ENCODE data around the gene NSG1. TPM values are rescaled to one million over a fixed set of nuclear protein-coding genes. Genes with fewer than 3 reads are reported as not detected.

NSG1 gene
- polyA plus RNA-seq, 1 of the 3 experiments (the other 2 are of a cell fraction) = 11.4 TPM

DNA sequence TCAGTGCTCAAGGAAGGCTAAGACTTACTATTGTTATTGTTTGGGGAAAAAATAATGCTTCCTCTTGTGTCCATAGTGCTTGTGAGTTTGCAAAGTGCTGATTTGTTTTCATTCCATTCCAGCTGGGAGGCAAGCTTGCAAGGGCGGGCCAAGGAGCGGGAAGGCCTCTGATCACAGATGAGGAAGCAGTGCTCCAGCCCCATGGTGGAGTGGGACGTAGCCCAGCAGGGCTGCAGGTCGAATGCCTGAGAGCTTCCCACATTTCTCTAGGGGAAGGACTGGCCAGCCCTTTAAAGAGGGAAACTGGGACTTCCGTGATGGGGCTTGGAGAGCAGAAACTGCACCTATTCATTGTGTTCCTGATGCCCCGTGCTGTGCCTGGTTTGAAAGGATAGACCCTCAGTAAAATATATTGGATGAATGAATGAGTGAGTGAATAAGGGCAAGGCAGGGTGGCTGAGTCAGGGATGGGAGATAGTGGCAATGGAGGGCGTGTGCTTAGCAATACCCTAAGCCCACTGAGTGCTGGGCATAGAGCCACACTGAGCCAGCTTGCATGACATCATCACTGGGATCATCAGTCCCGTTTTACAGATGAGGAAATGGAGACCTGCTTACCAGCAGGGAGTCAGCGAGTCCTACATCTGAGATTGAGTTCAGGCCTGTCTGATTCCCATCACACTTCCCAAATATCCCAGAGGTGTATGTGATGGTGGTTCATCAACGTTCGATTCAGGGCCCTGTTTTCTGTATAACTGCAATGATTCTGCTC, 17.9 kb upstream of the NSG1 start (continued):
- TF ChIP-seq, protein P1, sequence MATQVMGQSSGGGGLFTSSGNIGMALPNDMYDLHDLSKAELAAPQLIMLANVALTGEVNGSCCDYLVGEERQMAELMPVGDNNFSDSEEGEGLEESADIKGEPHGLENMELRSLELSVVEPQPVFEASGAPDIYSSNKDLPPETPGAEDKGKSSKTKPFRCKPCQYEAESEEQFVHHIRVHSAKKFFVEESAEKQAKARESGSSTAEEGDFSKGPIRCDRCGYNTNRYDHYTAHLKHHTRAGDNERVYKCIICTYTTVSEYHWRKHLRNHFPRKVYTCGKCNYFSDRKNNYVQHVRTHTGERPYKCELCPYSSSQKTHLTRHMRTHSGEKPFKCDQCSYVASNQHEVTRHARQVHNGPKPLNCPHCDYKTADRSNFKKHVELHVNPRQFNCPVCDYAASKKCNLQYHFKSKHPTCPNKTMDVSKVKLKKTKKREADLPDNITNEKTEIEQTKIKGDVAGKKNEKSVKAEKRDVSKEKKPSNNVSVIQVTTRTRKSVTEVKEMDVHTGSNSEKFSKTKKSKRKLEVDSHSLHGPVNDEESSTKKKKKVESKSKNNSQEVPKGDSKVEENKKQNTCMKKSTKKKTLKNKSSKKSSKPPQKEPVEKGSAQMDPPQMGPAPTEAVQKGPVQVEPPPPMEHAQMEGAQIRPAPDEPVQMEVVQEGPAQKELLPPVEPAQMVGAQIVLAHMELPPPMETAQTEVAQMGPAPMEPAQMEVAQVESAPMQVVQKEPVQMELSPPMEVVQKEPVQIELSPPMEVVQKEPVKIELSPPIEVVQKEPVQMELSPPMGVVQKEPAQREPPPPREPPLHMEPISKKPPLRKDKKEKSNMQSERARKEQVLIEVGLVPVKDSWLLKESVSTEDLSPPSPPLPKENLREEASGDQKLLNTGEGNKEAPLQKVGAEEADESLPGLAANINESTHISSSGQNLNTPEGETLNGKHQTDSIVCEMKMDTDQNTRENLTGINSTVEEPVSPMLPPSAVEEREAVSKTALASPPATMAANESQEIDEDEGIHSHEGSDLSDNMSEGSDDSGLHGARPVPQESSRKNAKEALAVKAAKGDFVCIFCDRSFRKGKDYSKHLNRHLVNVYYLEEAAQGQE (IDR thresholded peaks at IDR 0.05; ENCODE audit: low read depth, low read length) = no peak

DNA sequence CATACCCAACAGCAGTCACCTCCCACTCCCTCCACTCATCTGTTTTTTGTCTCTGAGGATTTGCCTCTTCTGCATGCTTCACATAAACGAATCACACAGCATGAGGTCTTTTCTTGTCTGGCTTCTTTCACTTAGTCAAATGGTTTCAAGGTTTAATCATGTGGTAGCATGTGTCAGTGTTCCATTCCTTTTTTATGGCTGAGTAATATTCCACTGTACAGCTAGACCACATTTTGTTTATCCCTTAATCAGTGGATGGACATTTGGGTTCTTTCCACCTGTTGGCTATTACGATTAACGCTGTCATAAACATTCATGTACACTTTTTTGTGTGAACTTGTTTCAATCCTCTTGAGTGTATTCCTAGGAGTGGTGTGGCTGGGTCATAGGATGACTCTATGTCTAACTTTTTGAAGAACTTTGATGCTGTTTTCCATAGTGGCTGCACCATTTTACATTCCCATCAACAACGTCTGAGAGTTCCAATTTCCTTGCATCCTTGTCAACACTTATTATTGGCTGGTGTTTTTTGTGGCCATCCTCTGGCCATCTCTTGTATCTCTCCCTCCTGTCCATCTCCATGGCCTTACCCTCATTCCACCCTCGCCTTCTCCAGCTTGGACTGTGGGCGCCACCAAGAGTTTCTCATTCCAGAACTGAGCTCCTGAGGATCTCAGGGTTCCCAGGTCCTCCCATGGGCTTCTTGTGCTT, 12.4 kb upstream of the NSG1 start:
- WGBS (ENCODE audit: low lambda C conversion rate) = 53% methylated on average over 6 of the region's 6 CpGs
- 0 out of 2 replicates have a peak, but pooled peaks cover 7% of the 10 kb centered on the region for H3K27me3 ChIP-seq (ENCODE audit: insufficient read depth)

DNA sequence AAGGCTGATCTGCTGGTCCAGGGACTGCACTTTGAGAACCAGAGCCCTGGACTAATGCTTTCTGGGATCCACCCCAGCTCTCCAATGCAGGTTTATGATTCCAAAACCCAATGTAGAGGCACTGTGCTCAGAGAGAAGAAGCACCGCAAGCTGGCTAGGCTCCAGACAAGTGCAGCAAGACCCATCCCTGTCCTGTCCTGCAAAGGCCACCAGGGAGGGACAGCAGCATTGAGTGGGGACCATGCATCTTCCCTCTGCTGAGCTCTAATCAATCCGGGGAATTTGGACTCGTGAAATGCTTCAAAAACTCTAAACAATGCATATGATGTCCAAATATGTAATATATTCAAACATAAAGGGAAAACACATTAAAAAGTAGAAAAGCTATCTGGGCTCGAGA, 10.8 kb upstream of the NSG1 start:
- TF ChIP-seq FOXM1 (IDR thresholded peaks at IDR 0.05; ENCODE audit: low read depth) (no peak), RXRA (IDR thresholded peaks at IDR 0.05; ENCODE audit: borderline replicate concordance, low read depth) (no peak), RFX5 (IDR thresholded peaks at IDR 0.05; ENCODE audit: low read length) (no peak), NRF1 (IDR thresholded peaks at IDR 0.05; ENCODE audit: low read depth, low read length) (no peak), SIN3A (IDR thresholded peaks at IDR 0.05; ENCODE audit: borderline replicate concordance, low read depth, low read length) (no peak), RCOR1 (IDR thresholded peaks at IDR 0.05; ENCODE audit: low read length) (no peak), FOSL2 (IDR thresholded peaks at IDR 0.05; ENCODE audit: borderline replicate concordance, low read depth) (no peak), CHD2 (IDR thresholded peaks at IDR 0.05; ENCODE audit: low read length, partially characterized antibody) (no peak), GATA2 (CRISPR knock-in tag; IDR thresholded peaks at IDR 0.05) (no peak)
- TF ChIP-seq, protein P2, sequence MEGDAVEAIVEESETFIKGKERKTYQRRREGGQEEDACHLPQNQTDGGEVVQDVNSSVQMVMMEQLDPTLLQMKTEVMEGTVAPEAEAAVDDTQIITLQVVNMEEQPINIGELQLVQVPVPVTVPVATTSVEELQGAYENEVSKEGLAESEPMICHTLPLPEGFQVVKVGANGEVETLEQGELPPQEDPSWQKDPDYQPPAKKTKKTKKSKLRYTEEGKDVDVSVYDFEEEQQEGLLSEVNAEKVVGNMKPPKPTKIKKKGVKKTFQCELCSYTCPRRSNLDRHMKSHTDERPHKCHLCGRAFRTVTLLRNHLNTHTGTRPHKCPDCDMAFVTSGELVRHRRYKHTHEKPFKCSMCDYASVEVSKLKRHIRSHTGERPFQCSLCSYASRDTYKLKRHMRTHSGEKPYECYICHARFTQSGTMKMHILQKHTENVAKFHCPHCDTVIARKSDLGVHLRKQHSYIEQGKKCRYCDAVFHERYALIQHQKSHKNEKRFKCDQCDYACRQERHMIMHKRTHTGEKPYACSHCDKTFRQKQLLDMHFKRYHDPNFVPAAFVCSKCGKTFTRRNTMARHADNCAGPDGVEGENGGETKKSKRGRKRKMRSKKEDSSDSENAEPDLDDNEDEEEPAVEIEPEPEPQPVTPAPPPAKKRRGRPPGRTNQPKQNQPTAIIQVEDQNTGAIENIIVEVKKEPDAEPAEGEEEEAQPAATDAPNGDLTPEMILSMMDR (IDR thresholded peaks at IDR 0.05) = no peak
- WGBS (ENCODE audit: low lambda C conversion rate) = 50% methylated on average over 4 of the region's 4 CpGs

More for the DNA sequence above, 12.4 kb upstream of the NSG1 start:
- Histone ChIP-seq H3K4me1 (ENCODE audit: control insufficient read depth in 1 of 2, insufficient read depth in 2 of 2, low read depth in 1 of 2, low read length in 1 of 2) (no peaks in the 10 kb centered on the region; a peak in 1 of 4 replicates), H3K27ac (ENCODE audit: low read depth in 2 of 2, low read length in 1 of 2) (no peak overlapping the region), H3K9ac (no peak overlapping the region), H3K9me3 (no peaks in the 10 kb centered on the region), H2AFZ (ENCODE audit: low read depth) (no peak overlapping the region), H3K4me3 (ENCODE audit: low read depth in 2 of 2, low read length in 1 of 2) (no peak overlapping the region), H3K36me3 (replicated peaks in 1 of 2; ENCODE audit: control insufficient read depth in 1 of 2, insufficient read depth in 2 of 2, low read length in 1 of 2) (no peaks in the 10 kb centered on the region), H3K4me2 (no peak overlapping the region), H3K79me2 (ENCODE audit: insufficient read depth) (no peaks in the 10 kb centered on the region), H4K20me1 (ENCODE audit: insufficient read depth) (no peaks in the 10 kb centered on the region), H3F3A (replicated peaks; ENCODE audit: insufficient read depth) (no peaks in the 10 kb centered on the region), H3K9me2 (no peaks in the 10 kb centered on the region)
- no peak for DNase-seq
- ChIA-PET CTCF (interaction anchor here (1.1 to 1.5 kb wide), 2 partner anchors 10 to 53 kb away, joined by 3 to 4 read pairs; no protein-coding TSS in a partner anchor), POLR2A (no interaction called here)
- no peak for TF ChIP-seq CHD2 (IDR thresholded peaks at IDR 0.05; ENCODE audit: low read length, partially characterized antibody)
- no peak for TF ChIP-seq FOXM1 (IDR thresholded peaks at IDR 0.05; ENCODE audit: low read depth)

More for the DNA sequence above, 10.8 kb upstream of the NSG1 start:
- no peaks in the 10 kb centered on the region; a peak in 1 of 4 replicates for H3K4me1 ChIP-seq (ENCODE audit: control insufficient read depth in 1 of 2, insufficient read depth in 2 of 2, low read depth in 1 of 2, low read length in 1 of 2)
- no peak overlapping the region for H3K4me2 ChIP-seq
- no peaks in the 10 kb centered on the region for H3K9me2 ChIP-seq
- no peaks in the 10 kb centered on the region for H3F3A ChIP-seq (replicated peaks; ENCODE audit: insufficient read depth)
- no peak overlapping the region for H3K27ac ChIP-seq (ENCODE audit: low read depth in 2 of 2, low read length in 1 of 2)
- H2AFZ ChIP-seq (ENCODE audit: low read depth) = no peak overlapping the region
- H3K9ac ChIP-seq = no peak overlapping the region
- H4K20me1 ChIP-seq (ENCODE audit: insufficient read depth) = no peaks in the 10 kb centered on the region
- H3K4me3 ChIP-seq (ENCODE audit: low read depth in 2 of 2, low read length in 1 of 2) = no peak overlapping the region
- DNase-seq = no peak
- no peaks in the 10 kb centered on the region for H3K9me3 ChIP-seq
- H3K36me3 ChIP-seq (replicated peaks in 1 of 2; ENCODE audit: control insufficient read depth in 1 of 2, insufficient read depth in 2 of 2, low read length in 1 of 2) = no peaks in the 10 kb centered on the region
- ChIA-PET POLR2A (no interaction called here), CTCF (interaction anchor here (1.5 kb wide), 1 partner anchor 8 kb away, joined by 6 read pairs; no protein-coding TSS in a partner anchor)
- H3K27me3 ChIP-seq (ENCODE audit: insufficient read depth) = 0 out of 2 replicates have a peak, but pooled peaks cover 7% of the 10 kb centered on the region
- H3K79me2 ChIP-seq (ENCODE audit: insufficient read depth) = no peaks in the 10 kb centered on the region
